Endothelial cell (in vitro differentiated cells): Measurements from ENCODE around the gene METTL24. TPM values are rescaled to one million over a fixed set of nuclear protein-coding genes. Genes with fewer than 3 reads are reported as not detected.

ENCODE experiments used
- DNase-seq: peaks from one replicate; pipeline ENCODE4 v3.0.0; 2021; ENCODE audit warnings: low spot score
- H3K27ac Mint-ChIP-seq: one replicate; pipeline ENCODE4 v1.8.0; 2021; ENCODE audit warnings: mixed read lengths, inconsistent platforms; ENCODE audit not compliant: unreplicated experiment
- H3K27me3 Mint-ChIP-seq: one replicate; pipeline ENCODE4 v1.8.0; 2021; ENCODE audit warnings: mild to moderate bottlenecking, moderate library complexity, mixed read lengths, inconsistent platforms; ENCODE audit not compliant: unreplicated experiment
- H3K36me3 Mint-ChIP-seq: one replicate; pipeline ENCODE4 v1.8.0; 2021; ENCODE audit warnings: mild to moderate bottlenecking, low read depth, mixed read lengths, inconsistent platforms; ENCODE audit not compliant: unreplicated experiment
- H3K4me1 Mint-ChIP-seq: one replicate; pipeline ENCODE4 v1.8.0; 2021; ENCODE audit warnings: mild to moderate bottlenecking, mixed read lengths, inconsistent platforms; ENCODE audit not compliant: unreplicated experiment
- H3K4me3 Mint-ChIP-seq: one replicate; pipeline ENCODE4 v1.8.0; 2021; ENCODE audit warnings: mild to moderate bottlenecking, mixed read lengths, inconsistent platforms; ENCODE audit not compliant: unreplicated experiment
- H3K9me3 Mint-ChIP-seq: one replicate; pipeline ENCODE4 v1.8.0; 2021; ENCODE audit warnings: mixed read lengths, inconsistent platforms; ENCODE audit not compliant: unreplicated experiment
- total RNA-seq: library from RNA; stranded (reverse); fragmentation: NEBNext Ultra II Directional; extraction: Animal tissue kit (Norgen Biotek cat#: 25700); gene quantifications from one replicate; pipeline ENCODE4 v1.2.1, GENCODE V29; 2021; ENCODE audit not compliant: unreplicated experiment
- TF ChIP-seq, protein P1 (sequence below): fragments of 200-600 bp; sonication (generic); IDR thresholded peaks from one replicate; pipeline ENCODE4 v1.5.0; 2021; ENCODE audit warnings: antibody characterized with exemption; ENCODE audit not compliant: unreplicated experiment

METTL24 gene
- total RNA-seq, 1 donor from 2014 or later, result 6.5 TPM

GRCh38 chr6:110214338-110214737 is 143.8 kb downstream of the METTL24 start:
- H3K27ac Mint-ChIP-seq, result no peak overlapping the region
- no peaks in the 10 kb centered on the region for H3K4me1 Mint-ChIP-seq
- no peak for DNase-seq
- H3K9me3 Mint-ChIP-seq, result no peaks in the 10 kb centered on the region
- H3K36me3 Mint-ChIP-seq, result peaks cover 28% of the 10 kb centered on the region
- no peak overlapping the region for H3K4me3 Mint-ChIP-seq
- peaks cover 2% of the 10 kb centered on the region for H3K27me3 Mint-ChIP-seq
- TF ChIP-seq, protein P1, sequence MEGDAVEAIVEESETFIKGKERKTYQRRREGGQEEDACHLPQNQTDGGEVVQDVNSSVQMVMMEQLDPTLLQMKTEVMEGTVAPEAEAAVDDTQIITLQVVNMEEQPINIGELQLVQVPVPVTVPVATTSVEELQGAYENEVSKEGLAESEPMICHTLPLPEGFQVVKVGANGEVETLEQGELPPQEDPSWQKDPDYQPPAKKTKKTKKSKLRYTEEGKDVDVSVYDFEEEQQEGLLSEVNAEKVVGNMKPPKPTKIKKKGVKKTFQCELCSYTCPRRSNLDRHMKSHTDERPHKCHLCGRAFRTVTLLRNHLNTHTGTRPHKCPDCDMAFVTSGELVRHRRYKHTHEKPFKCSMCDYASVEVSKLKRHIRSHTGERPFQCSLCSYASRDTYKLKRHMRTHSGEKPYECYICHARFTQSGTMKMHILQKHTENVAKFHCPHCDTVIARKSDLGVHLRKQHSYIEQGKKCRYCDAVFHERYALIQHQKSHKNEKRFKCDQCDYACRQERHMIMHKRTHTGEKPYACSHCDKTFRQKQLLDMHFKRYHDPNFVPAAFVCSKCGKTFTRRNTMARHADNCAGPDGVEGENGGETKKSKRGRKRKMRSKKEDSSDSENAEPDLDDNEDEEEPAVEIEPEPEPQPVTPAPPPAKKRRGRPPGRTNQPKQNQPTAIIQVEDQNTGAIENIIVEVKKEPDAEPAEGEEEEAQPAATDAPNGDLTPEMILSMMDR, result no peak

- no peaks in the 10 kb centered on the region for H3K27me3 Mint-ChIP-seq
- H3K4me3 Mint-ChIP-seq, result no peak overlapping the region
Measured at GRCh38 chr6:110211753-110212152, 146.4 kb downstream of the METTL24 start.

DNA sequence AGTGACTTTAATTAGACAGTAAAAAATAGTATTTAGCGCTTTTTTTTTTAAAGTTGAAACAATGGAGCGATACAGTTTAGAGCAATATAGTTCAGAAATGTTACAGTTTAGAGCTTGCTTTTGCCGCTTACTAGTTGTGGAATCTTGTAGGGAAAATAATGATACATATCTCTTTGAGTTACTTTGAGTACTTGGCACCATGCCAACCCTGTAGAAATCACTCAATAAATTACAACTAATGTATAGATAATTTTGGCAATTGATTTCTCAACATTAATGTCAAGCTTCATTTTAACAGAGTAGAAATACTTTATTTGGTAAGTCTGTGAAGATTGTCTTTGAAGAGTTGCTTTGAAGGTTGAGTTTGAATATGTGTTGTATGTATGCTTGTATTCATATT is 150.5 kb downstream of the METTL24 start:
- H3K27me3 Mint-ChIP-seq, result no peaks in the 10 kb centered on the region
- no peaks in the 10 kb centered on the region for H3K9me3 Mint-ChIP-seq
- H3K4me1 Mint-ChIP-seq, result no peaks in the 10 kb centered on the region
- TF ChIP-seq, protein P1, result no peak
- no peak overlapping the region for H3K27ac Mint-ChIP-seq
- no peak for DNase-seq
- H3K36me3 Mint-ChIP-seq, result peaks cover 11% of the 10 kb centered on the region
- H3K4me3 Mint-ChIP-seq, result no peak overlapping the region

More at GRCh38 chr6:110211753-110212152, 146.4 kb downstream of the METTL24 start:
- no peak for DNase-seq
- peaks cover 22% of the 10 kb centered on the region for H3K36me3 Mint-ChIP-seq
- no peak overlapping the region for H3K27ac Mint-ChIP-seq
- no peaks in the 10 kb centered on the region for H3K9me3 Mint-ChIP-seq
- no peaks in the 10 kb centered on the region for H3K4me1 Mint-ChIP-seq
- TF ChIP-seq, protein P1, result no peak

DNA sequence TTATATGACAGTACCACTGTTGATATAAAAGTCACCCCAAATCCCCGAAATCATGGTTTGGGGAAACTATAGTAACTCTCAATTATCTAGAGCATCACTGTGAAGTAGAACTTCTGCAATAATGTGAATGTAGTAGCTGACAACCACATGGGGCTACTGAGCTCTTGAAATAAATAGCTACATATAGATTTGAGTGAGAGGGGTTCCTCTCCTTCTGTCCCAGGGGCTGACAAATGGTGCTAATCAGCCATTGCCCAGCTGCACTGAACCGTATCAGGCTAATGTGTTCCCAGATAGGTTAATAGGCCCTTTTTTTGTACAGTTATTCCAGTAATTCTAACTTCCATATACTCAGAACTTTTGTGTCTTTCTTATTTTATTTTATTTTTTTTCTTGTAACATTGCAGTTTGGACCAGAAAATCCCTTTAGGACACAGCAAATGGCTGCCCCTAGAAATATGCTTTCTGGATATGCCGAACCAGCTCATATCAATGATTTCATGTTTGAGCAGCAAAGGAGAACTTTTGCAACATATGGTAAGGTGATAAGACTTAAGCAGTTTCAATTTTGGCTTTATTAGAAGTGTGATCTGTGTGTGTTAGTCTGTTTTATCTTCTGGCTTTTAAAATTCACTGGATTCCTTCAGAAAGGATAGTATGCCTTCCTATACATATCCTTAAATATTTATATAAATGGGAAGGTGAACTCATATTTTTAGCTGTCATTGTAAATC is 156.8 kb downstream of the METTL24 start:
- H3K27ac Mint-ChIP-seq, result no peak overlapping the region
- TF ChIP-seq, protein P1, result no peak

DNA sequence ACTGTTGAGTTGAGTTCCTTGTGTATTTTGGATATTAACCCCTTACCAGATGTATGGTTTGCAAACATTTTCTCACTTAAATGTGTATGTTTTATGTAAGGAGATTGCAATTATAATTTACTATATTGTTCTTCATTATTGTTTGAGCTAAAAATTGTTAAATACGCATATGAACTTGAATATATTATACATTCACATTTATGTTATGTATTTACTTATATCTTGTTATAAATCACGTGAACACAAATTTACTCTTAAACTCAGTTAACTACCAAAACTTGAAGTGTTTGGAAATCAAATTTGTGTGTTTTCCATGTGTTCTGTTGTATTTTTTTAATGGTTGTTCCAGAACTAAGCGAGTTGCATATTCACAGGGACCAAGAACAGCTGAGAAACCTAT is 159.6 kb downstream of the METTL24 start:
- H3K9me3 Mint-ChIP-seq, result no peaks in the 10 kb centered on the region

More for the DNA sequence above, 156.8 kb downstream of the METTL24 start:
- H3K36me3 Mint-ChIP-seq, result no peaks in the 10 kb centered on the region
- no peak overlapping the region for H3K4me3 Mint-ChIP-seq
- no peak for DNase-seq
- H3K27me3 Mint-ChIP-seq, result no peaks in the 10 kb centered on the region
- H3K4me1 Mint-ChIP-seq, result no peaks in the 10 kb centered on the region
- H3K9me3 Mint-ChIP-seq, result no peaks in the 10 kb centered on the region

More for the DNA sequence above, 159.6 kb downstream of the METTL24 start:
- Mint-ChIP-seq H3K4me3 (no peak overlapping the region), H3K27me3 (no peaks in the 10 kb centered on the region), H3K36me3 (peaks cover 8% of the 10 kb centered on the region), H3K4me1 (no peaks in the 10 kb centered on the region), H3K27ac (no peak overlapping the region)
- TF ChIP-seq, protein P1, result no peak
- DNase-seq, result no peak
